Measurements from ENCODE around the gene TLK1. TPM values are rescaled to one million over a fixed set of nuclear protein-coding genes. Genes with fewer than 3 reads are reported as not detected.

TLK1 gene
- total RNA-seq, 2 donors from 2014 or later, result 54.5 to 64.0 TPM

DNA sequence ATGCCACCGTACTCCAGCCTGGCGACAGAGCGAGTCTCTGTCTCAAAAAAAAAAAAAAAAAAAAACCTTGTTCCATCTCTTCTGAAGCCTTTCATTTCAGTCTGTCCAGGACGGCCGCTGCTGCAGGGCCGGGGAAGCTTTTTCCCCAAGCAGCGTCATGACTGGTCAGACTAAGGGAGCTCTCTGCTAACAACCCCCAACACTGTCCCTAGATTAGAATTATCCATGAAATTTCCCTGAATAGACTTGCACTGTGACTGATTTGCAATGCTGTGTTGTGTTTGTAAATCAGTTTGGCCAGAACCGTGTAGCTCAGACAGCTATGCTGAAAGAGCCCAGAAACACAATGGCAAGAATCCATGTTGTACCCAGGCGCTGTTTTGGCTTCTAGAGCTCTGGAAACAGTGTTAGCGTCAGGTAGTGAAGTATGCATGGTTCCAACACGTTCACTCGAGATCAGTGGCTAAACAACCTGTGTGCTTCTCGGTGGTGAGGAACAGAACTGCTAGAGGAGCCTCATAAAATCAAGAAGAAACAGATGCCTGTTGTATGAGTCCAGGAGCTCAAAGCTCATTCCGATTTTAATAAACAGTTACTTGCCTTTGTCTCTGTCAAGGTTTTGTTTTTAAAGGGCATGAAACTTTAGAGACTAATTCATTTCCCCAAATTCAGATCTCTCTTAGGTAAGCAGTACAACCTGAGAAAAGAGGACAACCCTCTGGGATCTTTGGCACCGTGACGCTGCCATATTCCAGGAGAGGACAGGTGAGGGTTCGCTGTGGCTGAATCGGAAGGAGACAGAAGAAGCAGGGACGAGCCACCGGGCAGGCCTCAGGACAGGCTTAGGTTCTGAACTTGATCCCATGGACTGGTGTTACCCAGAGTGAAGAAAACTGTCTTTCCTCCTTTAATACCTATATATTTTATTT, 188.1 kb downstream of the TLK1 start:
- H3K36me3 Mint-ChIP-seq (ENCODE audit: low read depth), result peaks cover 14% of the 10 kb centered on the region
- no peak for ATAC-seq (replicated peaks)
- H3K9me3 Mint-ChIP-seq, result no peaks in the 10 kb centered on the region
- H3K4me3 Mint-ChIP-seq, result peak overlapping the region; percentile 75
- no peaks in the 10 kb centered on the region for H3K27me3 Mint-ChIP-seq
- peaks cover 7% of the 10 kb centered on the region for H3K4me1 Mint-ChIP-seq
- peak overlapping the region; percentile 83 for H3K27ac Mint-ChIP-seq

DNA sequence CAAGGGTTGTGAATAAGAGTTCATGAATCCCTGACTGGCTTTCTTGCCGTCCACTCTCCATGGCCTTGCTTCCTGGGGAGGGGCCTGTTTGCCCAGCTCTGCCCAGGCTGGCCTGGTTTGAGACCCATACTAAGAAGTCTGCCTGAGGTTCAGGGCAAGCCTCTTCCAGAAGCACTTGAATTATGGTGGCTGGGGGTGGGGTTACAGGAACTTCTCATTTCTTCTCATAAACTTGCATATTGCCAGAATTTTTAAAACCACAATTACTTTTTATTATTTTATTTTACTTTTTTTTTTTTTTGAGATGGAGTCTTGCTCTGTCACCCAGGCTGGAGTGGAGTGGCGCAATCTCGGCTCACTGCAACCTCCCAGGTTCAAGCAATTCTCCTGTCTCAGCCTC, 189.6 kb downstream of the TLK1 start:
- Mint-ChIP-seq H3K9me3 (no peaks in the 10 kb centered on the region), H3K27me3 (no peaks in the 10 kb centered on the region), H3K4me1 (peaks cover 7% of the 10 kb centered on the region), H3K36me3 (ENCODE audit: low read depth) (peaks cover 29% of the 10 kb centered on the region), H3K27ac (no peak overlapping the region), H3K4me3 (no peak overlapping the region)
- no peak for ATAC-seq (replicated peaks)

DNA sequence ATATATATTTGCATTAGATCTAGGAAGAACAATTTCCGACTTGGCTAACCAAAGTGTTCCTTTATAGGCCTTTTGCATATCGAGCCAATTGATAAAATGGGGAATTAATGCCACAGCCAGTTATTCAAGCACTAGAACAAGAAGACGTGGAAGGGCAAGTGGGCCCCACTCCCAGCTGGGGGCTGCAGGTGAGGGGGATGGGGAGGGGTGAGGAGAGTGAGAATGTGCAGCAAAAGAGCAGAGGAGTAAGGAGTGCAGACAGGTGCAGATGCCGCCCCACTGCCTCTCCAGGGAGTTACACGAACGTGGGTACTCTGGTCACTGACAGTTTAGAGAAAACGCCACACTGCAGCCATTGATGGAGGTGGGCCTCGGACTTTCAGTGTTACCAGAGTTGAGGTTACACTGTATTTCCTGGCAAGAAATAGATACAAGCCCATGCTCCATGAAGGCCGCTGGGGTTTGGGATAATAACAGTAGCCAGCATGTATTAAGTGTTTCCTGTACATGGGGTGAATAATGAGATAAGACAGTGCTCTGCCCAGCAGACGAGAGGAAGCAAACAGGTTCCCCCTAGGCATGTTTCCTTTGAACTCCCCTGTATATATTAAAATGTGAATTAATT, 190.7 kb downstream of the TLK1 start:
- ATAC-seq (replicated peaks), result no peak
- Mint-ChIP-seq H3K9me3 (no peaks in the 10 kb centered on the region), H3K27me3 (no peaks in the 10 kb centered on the region), H3K36me3 (ENCODE audit: low read depth) (peaks cover 40% of the 10 kb centered on the region), H3K27ac (no peak overlapping the region), H3K4me1 (peaks cover 7% of the 10 kb centered on the region), H3K4me3 (no peak overlapping the region)

GRCh38 chr2:170969030-170969429, 191.7 kb downstream of the TLK1 start:
- H3K4me3 Mint-ChIP-seq, result no peak overlapping the region
- H3K36me3 Mint-ChIP-seq (ENCODE audit: low read depth), result peaks cover 49% of the 10 kb centered on the region
- H3K4me1 Mint-ChIP-seq, result peaks cover 7% of the 10 kb centered on the region
- H3K9me3 Mint-ChIP-seq, result no peaks in the 10 kb centered on the region
- H3K27ac Mint-ChIP-seq, result peak overlapping the region; percentile 50
- no peak for ATAC-seq (replicated peaks)
- H3K27me3 Mint-ChIP-seq, result no peaks in the 10 kb centered on the region

DNA sequence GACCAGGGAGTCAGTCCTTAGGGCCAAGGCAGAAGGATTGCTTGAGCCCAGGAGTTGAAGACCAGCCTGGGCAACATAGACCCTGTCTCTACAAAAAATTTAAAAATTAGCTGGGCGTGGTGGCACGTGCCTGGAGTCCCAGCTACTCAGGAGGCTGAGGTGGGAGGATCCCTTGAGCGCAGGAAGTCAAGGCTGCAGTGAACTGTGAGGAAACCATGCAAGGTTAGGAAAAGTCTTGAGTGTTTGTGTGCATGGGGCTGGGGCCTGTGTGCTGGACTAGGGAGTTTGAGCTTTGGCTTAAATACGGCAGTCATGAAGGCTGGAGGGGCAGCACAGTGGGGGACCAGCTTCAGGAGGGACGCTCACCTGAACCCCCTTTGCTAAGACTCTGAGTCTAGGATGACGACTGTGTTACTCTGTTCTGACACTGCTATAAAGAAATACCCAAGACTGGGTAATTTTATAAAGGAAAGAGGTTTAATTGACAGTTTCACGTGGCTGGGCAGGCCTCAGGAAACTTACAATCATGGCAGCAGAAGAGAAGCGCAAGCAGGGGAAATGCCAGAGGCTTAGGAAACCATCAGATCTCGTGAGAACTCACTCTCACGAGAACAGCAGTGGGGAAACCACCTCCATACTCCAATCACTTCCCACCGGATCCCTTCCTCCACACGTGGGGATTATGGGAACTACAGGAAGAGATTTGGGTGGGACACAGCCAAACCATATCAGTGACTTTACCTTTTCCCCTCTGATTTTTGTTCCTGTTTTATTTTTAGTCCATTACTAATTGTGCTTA, 192.3 kb downstream of the TLK1 start:
- H3K4me1 Mint-ChIP-seq, result peaks cover 7% of the 10 kb centered on the region
- ATAC-seq (replicated peaks), result no peak
- H3K4me3 Mint-ChIP-seq, result no peak overlapping the region
- H3K9me3 Mint-ChIP-seq, result no peaks in the 10 kb centered on the region
- H3K36me3 Mint-ChIP-seq (ENCODE audit: low read depth), result peaks cover 55% of the 10 kb centered on the region
- H3K27ac Mint-ChIP-seq, result peak overlapping the region; percentile 50
- H3K27me3 Mint-ChIP-seq, result no peaks in the 10 kb centered on the region

DNA sequence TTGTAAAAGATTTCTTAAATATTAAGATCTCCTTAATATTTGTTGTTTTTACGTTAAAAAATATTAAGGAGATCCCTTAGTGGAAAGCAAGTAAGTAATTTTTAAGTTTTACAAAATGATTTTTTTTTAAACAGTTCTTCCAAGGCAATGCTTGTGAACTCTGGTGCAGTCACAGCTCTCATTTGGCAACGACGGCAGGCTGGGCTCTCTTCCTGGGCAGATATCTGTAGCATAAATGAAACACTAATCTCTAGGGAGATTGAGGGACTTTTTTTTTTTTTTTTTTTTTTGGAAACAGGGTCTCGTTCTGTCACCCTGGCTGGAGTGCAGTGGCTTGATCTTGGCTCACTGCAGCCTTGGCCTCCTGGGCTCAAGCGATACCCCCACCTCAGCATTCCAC, 193.1 kb downstream of the TLK1 start:
- no peak overlapping the region for H3K27ac Mint-ChIP-seq

DNA sequence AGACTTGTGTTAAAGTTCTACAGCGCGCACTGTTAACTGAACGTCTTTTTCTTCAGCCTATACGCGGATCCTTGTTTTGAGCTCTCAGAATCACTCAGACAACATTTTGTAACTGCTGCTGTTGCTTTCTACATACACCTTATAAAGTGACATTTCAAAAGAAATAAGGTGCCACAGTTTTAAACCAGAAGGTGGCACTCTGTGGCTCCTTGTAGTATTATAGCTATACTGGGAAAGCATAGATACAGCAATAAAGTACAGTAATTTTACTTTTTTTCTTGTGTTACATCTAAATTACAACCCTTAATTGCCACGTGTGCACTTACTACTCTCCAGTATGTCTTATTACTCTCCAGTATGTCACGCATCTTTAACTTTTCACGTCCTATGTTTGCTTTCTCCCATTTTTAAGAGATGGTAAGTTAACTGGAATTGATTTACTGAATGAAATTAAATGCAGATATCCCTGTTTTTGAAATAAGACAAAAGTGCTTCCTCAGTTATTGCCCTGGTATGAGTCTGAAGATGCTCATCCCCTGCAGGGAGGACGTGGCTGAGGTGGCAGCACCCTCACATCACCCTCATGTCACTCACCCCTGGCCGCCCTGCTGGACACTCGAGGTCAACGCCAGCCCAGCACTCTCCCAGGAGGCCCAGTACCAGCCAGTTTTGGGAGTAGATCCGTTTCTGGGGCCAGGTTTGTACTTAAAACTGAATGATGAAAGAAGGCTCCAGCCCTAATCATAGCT, 193.9 kb downstream of the TLK1 start:
- peak overlapping the region; percentile 25 for H3K27ac Mint-ChIP-seq
- no peaks in the 10 kb centered on the region for H3K4me1 Mint-ChIP-seq

More for the DNA sequence above, 193.1 kb downstream of the TLK1 start:
- H3K4me1 Mint-ChIP-seq, result no peaks in the 10 kb centered on the region
- no peak for ATAC-seq (replicated peaks)
- H3K36me3 Mint-ChIP-seq (ENCODE audit: low read depth), result peaks cover 64% of the 10 kb centered on the region
- H3K4me3 Mint-ChIP-seq, result no peak overlapping the region
- H3K27me3 Mint-ChIP-seq, result no peaks in the 10 kb centered on the region
- no peaks in the 10 kb centered on the region for H3K9me3 Mint-ChIP-seq

GRCh38 chr2:170965446-170966225, 195.1 kb downstream of the TLK1 start:
- Mint-ChIP-seq H3K4me3 (no peak overlapping the region), H3K27me3 (no peaks in the 10 kb centered on the region), H3K36me3 (ENCODE audit: low read depth) (peaks cover 83% of the 10 kb centered on the region), H3K4me1 (no peaks in the 10 kb centered on the region), H3K27ac (no peak overlapping the region), H3K9me3 (no peaks in the 10 kb centered on the region)
- ATAC-seq (replicated peaks), result no peak

More for the DNA sequence above, 193.9 kb downstream of the TLK1 start:
- H3K9me3 Mint-ChIP-seq, result no peaks in the 10 kb centered on the region
- no peak for ATAC-seq (replicated peaks)
- H3K4me3 Mint-ChIP-seq, result no peak overlapping the region
- no peaks in the 10 kb centered on the region for H3K27me3 Mint-ChIP-seq
- H3K36me3 Mint-ChIP-seq (ENCODE audit: low read depth), result peaks cover 71% of the 10 kb centered on the region

DNA sequence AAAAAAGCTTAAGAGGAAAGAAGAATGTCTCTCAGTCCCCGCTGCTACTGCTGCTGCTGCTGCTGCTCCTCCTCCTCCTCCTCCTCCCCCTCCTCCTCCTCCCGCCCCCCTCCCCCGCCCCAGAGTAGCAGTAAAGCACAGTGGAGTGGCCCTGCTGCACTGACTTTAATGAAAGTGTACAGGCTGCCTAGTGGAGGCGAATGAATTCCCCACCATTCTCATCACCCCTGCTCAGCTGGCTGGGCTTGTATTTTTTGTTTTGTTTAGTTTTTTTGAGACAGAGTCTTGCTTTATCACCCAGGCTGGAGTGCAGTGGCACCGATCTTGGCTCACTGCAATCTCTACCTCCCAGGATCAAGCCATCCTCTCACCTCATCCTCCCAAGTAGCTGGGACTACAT, 197.3 kb downstream of the TLK1 start:
- Mint-ChIP-seq H3K9me3 (no peaks in the 10 kb centered on the region), H3K4me3 (no peak overlapping the region), H3K27ac (no peak overlapping the region), H3K4me1 (no peaks in the 10 kb centered on the region), H3K27me3 (no peaks in the 10 kb centered on the region), H3K36me3 (ENCODE audit: low read depth) (peaks cover 98% of the 10 kb centered on the region)
- no peak for ATAC-seq (replicated peaks)

DNA sequence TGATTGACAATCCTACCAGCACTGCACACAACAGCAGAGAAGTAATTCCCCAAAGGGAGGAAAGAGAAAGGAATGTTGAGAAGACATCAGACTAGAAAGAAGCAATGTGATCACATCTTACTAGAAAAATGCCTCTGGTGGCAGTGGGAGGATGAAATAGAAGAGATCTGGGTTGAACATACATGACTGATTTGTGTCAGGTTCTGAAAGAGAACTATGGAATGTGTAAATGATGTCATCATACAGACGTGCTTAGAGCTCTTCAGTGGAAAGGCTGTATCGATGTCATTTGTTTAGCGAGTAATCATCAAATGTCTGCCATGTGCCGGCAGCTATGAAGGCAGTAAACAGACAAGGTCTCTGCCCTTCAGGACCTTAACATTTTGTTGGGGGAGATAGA, 206.8 kb downstream of the TLK1 start:
- Mint-ChIP-seq H3K4me3 (no peak overlapping the region), H3K36me3 (ENCODE audit: low read depth) (peaks cover 100% of the 10 kb centered on the region), H3K27ac (peak overlapping the region; percentile 68), H3K9me3 (no peaks in the 10 kb centered on the region), H3K27me3 (no peaks in the 10 kb centered on the region), H3K4me1 (no peaks in the 10 kb centered on the region)
- no peak for ATAC-seq (replicated peaks)

DNA sequence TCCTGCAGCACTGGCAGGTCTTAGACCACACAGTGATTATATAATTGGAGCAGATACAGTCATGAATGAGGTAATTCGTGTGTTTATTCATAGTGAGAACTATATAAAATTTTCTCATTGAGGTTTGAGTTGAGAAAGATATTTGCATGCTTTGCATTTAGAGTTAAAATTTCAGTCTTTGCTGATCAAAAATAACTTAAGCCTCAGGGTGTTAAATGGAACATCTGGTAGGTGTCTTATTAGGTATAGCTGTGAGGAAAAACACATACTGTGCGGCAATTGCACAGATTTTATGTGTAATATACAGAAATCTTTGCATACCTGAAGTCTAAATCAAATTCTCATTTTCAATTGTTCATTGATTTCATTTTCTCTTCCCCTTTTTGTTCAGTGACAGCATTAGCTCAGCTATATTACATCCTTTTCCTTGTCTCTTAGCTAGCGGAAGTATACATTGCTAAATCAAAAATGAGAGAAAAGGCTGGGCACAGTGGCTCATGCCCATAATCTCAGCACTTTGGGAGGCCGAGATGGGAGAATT, 210.4 kb downstream of the TLK1 start:
- Mint-ChIP-seq H3K9me3 (no peaks in the 10 kb centered on the region), H3K4me3 (no peak overlapping the region), H3K36me3 (ENCODE audit: low read depth) (peaks cover 81% of the 10 kb centered on the region), H3K27me3 (no peaks in the 10 kb centered on the region), H3K4me1 (peaks cover 8% of the 10 kb centered on the region), H3K27ac (no peak overlapping the region)
- peak; percentile 47 for ATAC-seq (replicated peaks)

GRCh38 chr2:170949415-170949814, 211.3 kb downstream of the TLK1 start:
- no peak overlapping the region for H3K4me3 Mint-ChIP-seq
- no peaks in the 10 kb centered on the region for H3K9me3 Mint-ChIP-seq
- no peak for ATAC-seq (replicated peaks)
- H3K4me1 Mint-ChIP-seq, result peaks cover 8% of the 10 kb centered on the region
- no peak overlapping the region for H3K27ac Mint-ChIP-seq
- H3K27me3 Mint-ChIP-seq, result no peaks in the 10 kb centered on the region
- peaks cover 72% of the 10 kb centered on the region for H3K36me3 Mint-ChIP-seq (ENCODE audit: low read depth)

DNA sequence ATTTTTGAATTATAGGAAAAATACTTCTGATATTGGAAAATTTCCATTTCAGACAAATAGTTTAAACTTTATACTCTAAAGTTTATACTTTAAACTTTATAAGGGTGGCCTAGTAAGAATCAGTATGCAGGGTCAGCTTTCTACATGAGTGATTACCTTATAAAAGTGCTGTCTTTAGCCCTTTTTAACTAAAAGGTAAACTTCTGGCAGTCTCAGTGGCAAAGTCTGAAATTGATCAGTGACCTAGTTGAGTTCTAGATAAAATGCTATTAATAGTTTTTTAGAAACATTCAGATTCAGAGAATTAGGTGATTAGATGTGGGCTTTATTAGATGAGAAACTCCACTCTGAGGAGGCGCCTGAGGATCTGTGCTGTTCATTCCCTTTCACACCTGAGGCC, 216.1 kb downstream of the TLK1 start:
- no peaks in the 10 kb centered on the region for H3K27me3 Mint-ChIP-seq
- H3K4me1 Mint-ChIP-seq, result peaks cover 33% of the 10 kb centered on the region
- no peak overlapping the region for H3K4me3 Mint-ChIP-seq
- no peaks in the 10 kb centered on the region for H3K9me3 Mint-ChIP-seq
- peaks cover 47% of the 10 kb centered on the region for H3K36me3 Mint-ChIP-seq (ENCODE audit: low read depth)
- H3K27ac Mint-ChIP-seq, result peak overlapping the region; percentile 63
- no peak for ATAC-seq (replicated peaks)

All from activated T-helper 17 cell treated with anti-CD3 and anti-CD28 coated beads, Interleukin-2, amount 50 U/mL, for 72 hours (primary cell).